ENCODE data around the gene ARHGAP5.

The ARHGAP5 gene

DNA sequence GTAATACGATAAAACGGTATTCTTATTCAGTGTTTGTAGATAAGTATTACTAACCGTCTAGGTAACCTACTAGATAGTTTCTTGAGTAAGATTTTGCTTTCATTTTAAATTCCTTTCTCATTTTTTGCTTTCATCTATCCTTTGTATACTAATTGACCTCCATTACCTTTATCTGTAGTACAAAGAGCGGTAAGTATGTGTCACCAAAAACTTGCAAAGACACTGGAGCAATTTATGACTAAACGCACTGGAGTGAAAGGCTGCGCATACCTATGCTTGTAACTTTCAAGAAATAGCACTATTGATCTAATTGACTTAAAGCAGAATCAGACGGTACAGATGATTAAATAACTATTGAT lies 1.7 kb downstream of the ARHGAP5 start:
- Histone ChIP-seq H3K4me3 (replicated peaks; ENCODE audit: insufficient read depth, low read length) (no peak overlapping the region), H3K27ac (replicated peaks) (no peak overlapping the region), H3K27me3 (ENCODE audit: insufficient read depth, poor library complexity, severe bottlenecking) (peaks cover 43% of the 10 kb centered on the region)
- no peak for DNase-seq (ENCODE audit: low read depth in 1 of 2, low spot score in 1 of 2)
- no peak for TF ChIP-seq POLR2AphosphoS5 (IDR thresholded peaks at IDR 0.05; ENCODE audit: low read depth)
- no peak for TF ChIP-seq GABPA (IDR thresholded peaks at IDR 0.05; ENCODE audit: low read depth)

DNA sequence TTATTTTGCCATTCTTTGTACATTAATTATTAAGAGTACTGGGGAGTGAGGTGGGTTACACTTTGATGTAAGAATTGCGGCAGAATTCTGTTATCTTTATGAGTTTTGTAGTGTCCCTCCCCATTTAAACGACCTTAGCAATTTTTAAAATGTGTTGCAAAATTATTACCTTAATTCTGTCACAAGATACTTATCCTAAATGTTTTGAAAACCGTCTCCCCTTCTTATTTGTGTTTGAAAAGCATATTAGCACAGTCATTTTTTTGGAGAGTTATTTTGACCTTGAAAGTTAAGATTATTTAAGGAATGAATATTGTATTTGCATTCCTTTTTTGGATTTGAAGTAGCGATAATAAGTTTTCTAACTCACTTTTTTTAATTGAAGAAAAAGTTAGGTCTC lies 2.2 kb downstream of the ARHGAP5 start:
- no peak overlapping the region for H3K4me3 ChIP-seq (replicated peaks; ENCODE audit: insufficient read depth, low read length)
- H3K27me3 ChIP-seq (ENCODE audit: insufficient read depth, poor library complexity, severe bottlenecking): peaks cover 43% of the 10 kb centered on the region
- TF ChIP-seq, protein P1, sequence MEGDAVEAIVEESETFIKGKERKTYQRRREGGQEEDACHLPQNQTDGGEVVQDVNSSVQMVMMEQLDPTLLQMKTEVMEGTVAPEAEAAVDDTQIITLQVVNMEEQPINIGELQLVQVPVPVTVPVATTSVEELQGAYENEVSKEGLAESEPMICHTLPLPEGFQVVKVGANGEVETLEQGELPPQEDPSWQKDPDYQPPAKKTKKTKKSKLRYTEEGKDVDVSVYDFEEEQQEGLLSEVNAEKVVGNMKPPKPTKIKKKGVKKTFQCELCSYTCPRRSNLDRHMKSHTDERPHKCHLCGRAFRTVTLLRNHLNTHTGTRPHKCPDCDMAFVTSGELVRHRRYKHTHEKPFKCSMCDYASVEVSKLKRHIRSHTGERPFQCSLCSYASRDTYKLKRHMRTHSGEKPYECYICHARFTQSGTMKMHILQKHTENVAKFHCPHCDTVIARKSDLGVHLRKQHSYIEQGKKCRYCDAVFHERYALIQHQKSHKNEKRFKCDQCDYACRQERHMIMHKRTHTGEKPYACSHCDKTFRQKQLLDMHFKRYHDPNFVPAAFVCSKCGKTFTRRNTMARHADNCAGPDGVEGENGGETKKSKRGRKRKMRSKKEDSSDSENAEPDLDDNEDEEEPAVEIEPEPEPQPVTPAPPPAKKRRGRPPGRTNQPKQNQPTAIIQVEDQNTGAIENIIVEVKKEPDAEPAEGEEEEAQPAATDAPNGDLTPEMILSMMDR (IDR thresholded peaks at IDR 0.05; ENCODE audit: insufficient read depth, low read length): no peak
- TF ChIP-seq POLR2AphosphoS5 (IDR thresholded peaks at IDR 0.05; ENCODE audit: low read depth) (no peak), GABPA (IDR thresholded peaks at IDR 0.05; ENCODE audit: low read depth) (no peak), SPI1 (IDR thresholded peaks at IDR 0.05; ENCODE audit: borderline replicate concordance, low read depth) (no peak)
- TF ChIP-seq, protein P2, sequence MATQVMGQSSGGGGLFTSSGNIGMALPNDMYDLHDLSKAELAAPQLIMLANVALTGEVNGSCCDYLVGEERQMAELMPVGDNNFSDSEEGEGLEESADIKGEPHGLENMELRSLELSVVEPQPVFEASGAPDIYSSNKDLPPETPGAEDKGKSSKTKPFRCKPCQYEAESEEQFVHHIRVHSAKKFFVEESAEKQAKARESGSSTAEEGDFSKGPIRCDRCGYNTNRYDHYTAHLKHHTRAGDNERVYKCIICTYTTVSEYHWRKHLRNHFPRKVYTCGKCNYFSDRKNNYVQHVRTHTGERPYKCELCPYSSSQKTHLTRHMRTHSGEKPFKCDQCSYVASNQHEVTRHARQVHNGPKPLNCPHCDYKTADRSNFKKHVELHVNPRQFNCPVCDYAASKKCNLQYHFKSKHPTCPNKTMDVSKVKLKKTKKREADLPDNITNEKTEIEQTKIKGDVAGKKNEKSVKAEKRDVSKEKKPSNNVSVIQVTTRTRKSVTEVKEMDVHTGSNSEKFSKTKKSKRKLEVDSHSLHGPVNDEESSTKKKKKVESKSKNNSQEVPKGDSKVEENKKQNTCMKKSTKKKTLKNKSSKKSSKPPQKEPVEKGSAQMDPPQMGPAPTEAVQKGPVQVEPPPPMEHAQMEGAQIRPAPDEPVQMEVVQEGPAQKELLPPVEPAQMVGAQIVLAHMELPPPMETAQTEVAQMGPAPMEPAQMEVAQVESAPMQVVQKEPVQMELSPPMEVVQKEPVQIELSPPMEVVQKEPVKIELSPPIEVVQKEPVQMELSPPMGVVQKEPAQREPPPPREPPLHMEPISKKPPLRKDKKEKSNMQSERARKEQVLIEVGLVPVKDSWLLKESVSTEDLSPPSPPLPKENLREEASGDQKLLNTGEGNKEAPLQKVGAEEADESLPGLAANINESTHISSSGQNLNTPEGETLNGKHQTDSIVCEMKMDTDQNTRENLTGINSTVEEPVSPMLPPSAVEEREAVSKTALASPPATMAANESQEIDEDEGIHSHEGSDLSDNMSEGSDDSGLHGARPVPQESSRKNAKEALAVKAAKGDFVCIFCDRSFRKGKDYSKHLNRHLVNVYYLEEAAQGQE (IDR thresholded peaks at IDR 0.05; ENCODE audit: insufficient replicate concordance, low read depth): no peak
- no peak for DNase-seq (ENCODE audit: low read depth in 1 of 2, low spot score in 1 of 2)
- H3K27ac ChIP-seq (replicated peaks): no peak overlapping the region

DNA sequence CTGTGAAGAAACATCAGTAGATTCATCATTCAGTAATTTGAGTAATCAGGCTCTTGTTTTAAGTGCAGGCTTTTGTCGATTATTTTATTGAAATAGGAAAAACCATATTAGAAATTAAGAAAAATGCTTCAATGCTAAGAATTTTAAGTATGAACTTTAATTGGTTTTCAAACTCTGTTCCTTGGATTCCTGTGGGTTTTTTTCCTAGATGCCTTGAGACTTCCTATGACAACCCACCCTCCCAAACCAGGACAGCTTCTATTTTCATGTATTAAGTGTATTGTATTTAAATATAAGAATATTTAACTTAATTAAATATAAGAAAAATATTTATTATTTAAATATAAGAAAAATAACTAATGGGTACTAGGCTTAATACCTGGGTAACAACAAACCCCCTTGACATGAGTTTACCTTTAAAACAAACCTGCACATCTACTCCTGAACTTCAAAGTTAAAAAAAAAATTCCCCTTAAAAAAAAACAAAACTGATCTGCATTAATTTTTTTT lies 3.0 kb downstream of the ARHGAP5 start:
- DNase-seq (ENCODE audit: low read depth in 1 of 2, low spot score in 1 of 2): no peak
- no peak overlapping the region for H3K27ac ChIP-seq (replicated peaks)
- no peak overlapping the region for H3K4me3 ChIP-seq (replicated peaks; ENCODE audit: insufficient read depth, low read length)
- H3K27me3 ChIP-seq (ENCODE audit: insufficient read depth, poor library complexity, severe bottlenecking): peaks cover 38% of the 10 kb centered on the region
- TF ChIP-seq GABPA (IDR thresholded peaks at IDR 0.05; ENCODE audit: low read depth): no peak
- no peak for TF ChIP-seq SPI1 (IDR thresholded peaks at IDR 0.05; ENCODE audit: borderline replicate concordance, low read depth)
- TF ChIP-seq, protein P2 (IDR thresholded peaks at IDR 0.05; ENCODE audit: insufficient replicate concordance, low read depth): no peak

DNA sequence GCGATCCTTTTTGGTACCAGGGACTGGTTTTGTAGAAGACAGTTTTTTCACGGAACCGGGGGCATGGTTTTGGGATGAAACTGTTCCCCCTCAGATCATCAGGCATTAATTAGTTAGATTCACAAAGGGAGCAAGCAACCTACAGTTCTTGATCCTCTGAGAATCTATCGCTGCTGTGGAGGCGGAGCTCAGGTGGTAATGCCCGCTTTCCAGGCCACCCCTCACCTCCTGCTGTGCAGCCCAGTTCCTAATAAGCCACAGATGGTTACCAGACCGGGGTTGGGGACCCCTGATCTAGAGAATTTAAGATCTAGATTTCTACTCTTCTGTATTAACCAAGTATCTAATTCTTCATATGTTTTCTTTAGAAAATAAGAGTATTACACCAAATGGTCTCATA lies 4.8 kb downstream of the ARHGAP5 start:
- H3K27me3 ChIP-seq (ENCODE audit: insufficient read depth, poor library complexity, severe bottlenecking): peaks cover 30% of the 10 kb centered on the region
- no peak for TF ChIP-seq GABPA (IDR thresholded peaks at IDR 0.05; ENCODE audit: low read depth)
- TF ChIP-seq, protein P1 (IDR thresholded peaks at IDR 0.05; ENCODE audit: insufficient read depth, low read length): no peak
- TF ChIP-seq SPI1 (IDR thresholded peaks at IDR 0.05; ENCODE audit: borderline replicate concordance, low read depth): no peak
- TF ChIP-seq, protein P2 (IDR thresholded peaks at IDR 0.05; ENCODE audit: insufficient replicate concordance, low read depth): no peak
- TF ChIP-seq POLR2AphosphoS5 (IDR thresholded peaks at IDR 0.05; ENCODE audit: low read depth): no peak
- DNase-seq (ENCODE audit: low read depth in 1 of 2, low spot score in 1 of 2): no peak
- H3K4me3 ChIP-seq (replicated peaks; ENCODE audit: insufficient read depth, low read length): no peak overlapping the region
- no peak overlapping the region for H3K27ac ChIP-seq (replicated peaks)
